Right lobe of liver (tissue), 4 donors: Measurements from ENCODE around the gene IZUMO4.

Experiments
- POLR2A ChIP-seq: fragments of 450-650 bp; IDR thresholded peaks from one replicate; pipeline ENCODE4 v1.6.1; 2017; ENCODE audit warnings: antibody characterized with exemption, mild to moderate bottlenecking
- TF ChIP-seq, protein P1 (sequence below), 4 donors: fragments of 200-600 bp in 3 of 4; fragments of 450-650 bp in 1 of 4; IDR thresholded peaks; one replicate each; pipeline versions ENCODE4 v1.5.1 to v1.8.0; 2016 to 2022; ENCODE audit warnings: antibody characterized with exemption in 4 of 4, mild to moderate bottlenecking in 2 of 4
- donor health status: DM: no; HTN: no; CAD: no.
- donor health status: DM: no; HTN: no; CAD: no.
- donor health status: DM: no; HTN: yes; CAD: no.

DNA sequence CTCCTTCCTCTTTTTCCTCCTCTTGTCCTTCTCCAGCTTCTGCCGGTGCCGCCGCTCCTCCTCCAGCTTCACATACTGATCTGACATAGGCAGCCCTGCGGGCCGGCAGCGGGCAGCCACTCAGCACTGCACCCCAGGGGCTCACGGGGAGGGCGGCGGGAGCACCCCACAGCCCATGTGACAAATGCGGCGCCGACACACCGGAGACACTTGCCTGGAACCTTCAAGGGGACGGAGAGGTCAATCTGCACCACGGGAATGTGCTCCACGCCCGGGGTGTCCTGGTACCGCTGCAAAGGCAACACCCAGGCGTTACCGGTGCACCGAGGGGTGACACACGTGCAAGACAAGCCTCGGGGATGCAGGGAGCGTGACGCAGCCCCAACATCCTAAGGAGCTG is 18.6 kb downstream of the IZUMO4 start:
- TF ChIP-seq, protein P1, sequence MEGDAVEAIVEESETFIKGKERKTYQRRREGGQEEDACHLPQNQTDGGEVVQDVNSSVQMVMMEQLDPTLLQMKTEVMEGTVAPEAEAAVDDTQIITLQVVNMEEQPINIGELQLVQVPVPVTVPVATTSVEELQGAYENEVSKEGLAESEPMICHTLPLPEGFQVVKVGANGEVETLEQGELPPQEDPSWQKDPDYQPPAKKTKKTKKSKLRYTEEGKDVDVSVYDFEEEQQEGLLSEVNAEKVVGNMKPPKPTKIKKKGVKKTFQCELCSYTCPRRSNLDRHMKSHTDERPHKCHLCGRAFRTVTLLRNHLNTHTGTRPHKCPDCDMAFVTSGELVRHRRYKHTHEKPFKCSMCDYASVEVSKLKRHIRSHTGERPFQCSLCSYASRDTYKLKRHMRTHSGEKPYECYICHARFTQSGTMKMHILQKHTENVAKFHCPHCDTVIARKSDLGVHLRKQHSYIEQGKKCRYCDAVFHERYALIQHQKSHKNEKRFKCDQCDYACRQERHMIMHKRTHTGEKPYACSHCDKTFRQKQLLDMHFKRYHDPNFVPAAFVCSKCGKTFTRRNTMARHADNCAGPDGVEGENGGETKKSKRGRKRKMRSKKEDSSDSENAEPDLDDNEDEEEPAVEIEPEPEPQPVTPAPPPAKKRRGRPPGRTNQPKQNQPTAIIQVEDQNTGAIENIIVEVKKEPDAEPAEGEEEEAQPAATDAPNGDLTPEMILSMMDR (IDR thresholded peaks at IDR 0.05), result no peak
- no peak for TF ChIP-seq POLR2A
